OCI-LY7 (cell line): ENCODE measurements around the gene BTBD6. TPM values are rescaled to one million over a fixed set of nuclear protein-coding genes. Genes with fewer than 3 reads are reported as not detected.

Experiments
- BruUV-seq: library from RNA; stranded (reverse); fragments of 400-500 nt; replicated peaks from 2 replicates; lab custom pipeline; 2021; lab: Mats Ljungman, UMichigan
- CTCF ChIA-PET: fragments of 300-600 bp; sonication (Branson Sonifier 250); formaldehyde crosslinking; loops from one replicate; lab custom pipeline; 2022; ENCODE audit warnings: antibody characterized with exemption; ENCODE audit not compliant: unreplicated experiment; lab: Charles Lee
- POLR2A ChIA-PET: fragments of 300-600 bp; sonication (Branson Sonifier 250); formaldehyde crosslinking; loops from one replicate; lab custom pipeline; 2022; ENCODE audit warnings: antibody characterized with exemption; lab: Charles Lee
- DNase-seq: peaks from one replicate; pipeline ENCODE4 v3.0.0-alpha.2; 2015; ENCODE audit warnings: low spot score
- H2AFZ ChIP-seq: fragments of 200-600 bp; sonication (generic), shearing (Covaris generic); 2 replicates; pipeline ENCODE4 v1.6.1; 2014; ENCODE audit warnings: mild to moderate bottlenecking, antibody characterized with exemption, low read length, moderate library complexity
- H3K27ac ChIP-seq: fragments of 200-600 bp; sonication (generic); 2 replicates; pipeline ENCODE4 v1.5.1; 2014; ENCODE audit warnings: mixed run types, low read depth, mild to moderate bottlenecking, moderate library complexity, low read length, inconsistent platforms; ENCODE audit not compliant: poor library complexity, severe bottlenecking
- H3K36me3 ChIP-seq: fragments of 200-600 bp; sonication (generic); 2 replicates; pipeline ENCODE4 v1.6.1; 2014; ENCODE audit warnings: mild to moderate bottlenecking, antibody characterized with exemption, low read length, moderate library complexity, mixed read lengths; ENCODE audit not compliant: insufficient read depth
- H3K4me1 ChIP-seq: fragments of 200-600 bp; sonication (generic); 2 replicates; pipeline ENCODE4 v1.5.1; 2014; ENCODE audit warnings: mild to moderate bottlenecking, low read length; ENCODE audit not compliant: insufficient read depth, poor library complexity, severe bottlenecking
- H3K4me2 ChIP-seq: fragments of 200-600 bp; sonication (generic); 2 replicates; pipeline ENCODE4 v1.6.1; 2014; ENCODE audit warnings: mild to moderate bottlenecking, low read length
- H3K4me3 ChIP-seq: fragments of 200-600 bp; sonication (generic); 2 replicates; pipeline ENCODE4 v1.5.1; 2014; ENCODE audit warnings: mild to moderate bottlenecking, low read depth, low read length; ENCODE audit not compliant: poor library complexity, severe bottlenecking
- H3K79me2 ChIP-seq: fragments of 200-600 bp; sonication (generic); 2 replicates; pipeline ENCODE4 v1.6.1; 2016; ENCODE audit warnings: low read depth, mild to moderate bottlenecking, low read length, moderate library complexity, mixed read lengths; ENCODE audit not compliant: insufficient read depth
- H3K9me2 ChIP-seq: fragments of 200-600 bp; sonication (generic); 2 replicates; pipeline ENCODE4 v1.6.1; 2016; ENCODE audit warnings: mild to moderate bottlenecking, low read length, mixed read lengths; ENCODE audit not compliant: insufficient read depth
- H3K9me3 ChIP-seq: fragments of 200-600 bp; sonication (generic); 2 replicates; pipeline ENCODE4 v1.6.1; 2014; ENCODE audit warnings: mild to moderate bottlenecking, mixed run types, low read length, mixed read lengths
- H4K20me1 ChIP-seq: fragments of 200-600 bp; sonication (generic); 2 replicates; pipeline ENCODE4 v1.6.1; 2014; ENCODE audit warnings: mild to moderate bottlenecking, antibody characterized with exemption, low read length, moderate library complexity, mixed read lengths; ENCODE audit not compliant: insufficient read depth
- CTCF ChIP-seq: fragments of 200-600 bp; sonication (generic); conservative IDR thresholded peaks from 2 replicates; pipeline ENCODE4 v1.5.1; 2014; ENCODE audit warnings: mild to moderate bottlenecking, antibody characterized with exemption, low read length, moderate library complexity, mixed read lengths
- EZH2phosphoT487 ChIP-seq: fragments of 200-600 bp; sonication (generic); IDR thresholded peaks from 2 replicates; pipeline ENCODE4 v1.6.1; 2018; ENCODE audit warnings: low read depth, borderline replicate concordance, mild to moderate bottlenecking, mixed run types, antibody characterized with exemption, low read length, moderate library complexity, mixed read lengths
- intact Hi-C: fragments of 100-400 bp; cut with micrococcal nuclease; formaldehyde crosslinking; loops from one replicate; pipeline ENCODE4 v1.10.0; 2022; ENCODE audit not compliant: unreplicated experiment
- total RNA-seq, 2 experiments: library from RNA; depleted of rRNA in 1 of 2; stranded (reverse); fragments of >200 nt in 1 of 2; shearing (Covaris generic) in 1 of 2; gene quantifications; 2 replicates each; pipeline ENCODE4 v1.2.3, GENCODE V29; 2014 to 2022

BTBD6 gene
- total RNA-seq, 2 experiments from 2014 or later, result 5.7 to 27.9 TPM

GRCh38 chr14:105219043-105219612 lies 29.2 kb upstream of the BTBD6 start:
- CTCF ChIA-PET, result no interaction called here
- H3K27ac ChIP-seq, result no peak overlapping the region
- POLR2A ChIA-PET, result no interaction called here
- no peak for TF ChIP-seq CTCF
- no peak for TF ChIP-seq EZH2phosphoT487
- H2AFZ ChIP-seq, result no peak overlapping the region
- no peak for DNase-seq
- no peaks in the 10 kb centered on the region for H3K9me3 ChIP-seq
- H3K4me1 ChIP-seq, result no peaks in the 10 kb centered on the region
- intact Hi-C loops, result no loop called here
- no peaks in the 10 kb centered on the region for H3K9me2 ChIP-seq
- no TSS peak for BruUV-seq
- no peaks in the 10 kb centered on the region for H3K36me3 ChIP-seq
- H4K20me1 ChIP-seq, result no peaks in the 10 kb centered on the region
- no peak overlapping the region for H3K4me2 ChIP-seq
- H3K4me3 ChIP-seq, result no peak overlapping the region
- no peaks in the 10 kb centered on the region for H3K79me2 ChIP-seq

- Histone ChIP-seq H3K4me1 (no peaks in the 10 kb centered on the region), H2AFZ (no peak overlapping the region), H3K79me2 (no peaks in the 10 kb centered on the region), H3K36me3 (no peaks in the 10 kb centered on the region), H3K4me3 (no peak overlapping the region), H3K27ac (no peak overlapping the region), H3K9me3 (no peaks in the 10 kb centered on the region), H3K9me2 (no peaks in the 10 kb centered on the region), H4K20me1 (no peaks in the 10 kb centered on the region), H3K4me2 (no peak overlapping the region)
- intact Hi-C loops, result no loop called here
- ChIA-PET POLR2A (no interaction called here), CTCF (no interaction called here)
- no TSS peak for BruUV-seq
- TF ChIP-seq EZH2phosphoT487 (no peak), CTCF (no peak)
- DNase-seq, result no peak
These were observed 28.6 kb upstream of the BTBD6 start for GRCh38 chr14:105219753-105220152.
